DOHH2 (cell line): ENCODE data around the gene SLC16A9.

Experiments
- H3F3A ChIP-seq: fragments of 200-600 bp; sonication (generic), shearing (Covaris generic); 2 replicates; pipeline ENCODE4 v1.6.0; 2016; ENCODE audit warnings: antibody characterized with exemption, mild to moderate bottlenecking; ENCODE audit not compliant: control insufficient read depth, insufficient read depth
- H3K27ac ChIP-seq: fragments of 200-600 bp; sonication (generic); 2 replicates; pipeline ENCODE4 v1.5.1; 2014; ENCODE audit warnings: low read depth, mild to moderate bottlenecking, low read length, moderate library complexity
- H3K27me3 ChIP-seq: fragments of 200-600 bp; sonication (generic); 2 replicates; pipeline ENCODE4 v1.6.1; 2014; ENCODE audit warnings: mild to moderate bottlenecking, low read length, mixed read lengths; ENCODE audit not compliant: control insufficient read depth
- H3K36me3 ChIP-seq: fragments of 200-600 bp; sonication (generic); 2 replicates; pipeline ENCODE4 v1.6.1; 2014; ENCODE audit warnings: mild to moderate bottlenecking, low read length, moderate library complexity, mixed read lengths; ENCODE audit not compliant: control insufficient read depth
- H3K4me1 ChIP-seq: fragments of 200-600 bp; sonication (generic); 2 replicates; pipeline ENCODE4 v1.6.1; 2014; ENCODE audit warnings: mild to moderate bottlenecking, low read length, mixed read lengths; ENCODE audit not compliant: control insufficient read depth
- H3K4me2 ChIP-seq: fragments of 200-600 bp; sonication (generic); 2 replicates; pipeline ENCODE4 v1.6.0; 2014; ENCODE audit warnings: mild to moderate bottlenecking, low read length, moderate library complexity
- H3K4me3 ChIP-seq: fragments of 200-600 bp; sonication (generic); 2 replicates; pipeline ENCODE4 v1.5.1; 2014; ENCODE audit warnings: mild to moderate bottlenecking, low read length, mixed read lengths
- H3K79me2 ChIP-seq: fragments of 200-600 bp; sonication (generic); 2 replicates; pipeline ENCODE4 v1.6.1; 2014; ENCODE audit warnings: mild to moderate bottlenecking, low read length, mixed read lengths; ENCODE audit not compliant: control insufficient read depth
- H3K9me2 ChIP-seq: fragments of 200-600 bp; sonication (generic); replicated peaks from 2 replicates; pipeline ENCODE4 v1.6.1; 2014; ENCODE audit warnings: mild to moderate bottlenecking, low read length, mixed read lengths; ENCODE audit not compliant: control insufficient read depth
- H3K9me3 ChIP-seq: fragments of 200-600 bp; sonication (generic); 2 replicates; pipeline ENCODE4 v1.6.1; 2014; ENCODE audit warnings: antibody characterized with exemption, low read length, mixed read lengths; ENCODE audit not compliant: control insufficient read depth, insufficient read depth
- H4K20me1 ChIP-seq: fragments of 200-600 bp; sonication (generic); 2 replicates; pipeline ENCODE4 v1.6.0; 2014; ENCODE audit warnings: low read depth, mild to moderate bottlenecking, antibody characterized with exemption, low read length, moderate library complexity; ENCODE audit not compliant: control insufficient read depth, insufficient read depth
- EZH2phosphoT487 ChIP-seq: fragments of 200-600 bp; sonication (generic); IDR thresholded peaks from 2 replicates; pipeline ENCODE4 v1.6.1; 2017; ENCODE audit warnings: borderline replicate concordance, mild to moderate bottlenecking, antibody characterized with exemption, low read length, moderate library complexity, mixed read lengths
- TF ChIP-seq, protein P1 (sequence below): fragments of 200-600 bp; sonication (generic); IDR thresholded peaks from one replicate; pipeline ENCODE4 v1.5.1; 2014; ENCODE audit warnings: antibody characterized with exemption, mild to moderate bottlenecking, low read depth, low read length; ENCODE audit not compliant: poor library complexity, severe bottlenecking

SLC16A9 gene

DNA sequence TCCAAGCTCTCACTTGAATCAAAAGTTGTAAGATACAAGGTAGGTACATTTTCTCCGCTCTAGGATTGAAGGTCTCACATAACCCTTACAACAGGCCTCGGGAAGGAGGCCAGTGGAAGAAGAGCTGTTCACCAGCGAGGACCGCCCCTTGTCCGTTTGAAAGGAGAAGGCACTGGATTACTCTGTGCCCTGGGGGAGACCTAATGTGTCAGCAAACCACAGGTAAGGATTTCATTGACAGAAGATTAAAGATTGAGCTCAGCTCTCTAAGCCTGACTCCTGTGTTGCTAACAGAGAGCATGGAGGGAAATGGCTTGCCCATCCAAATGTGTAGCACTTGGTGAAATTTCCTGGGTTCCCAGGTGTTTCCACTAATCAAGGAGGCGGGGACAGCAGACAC lies 81.2 kb downstream of the SLC16A9 start:
- H3K9me3 ChIP-seq: no peaks in the 10 kb centered on the region
- H3K27ac ChIP-seq: no peak overlapping the region
- H4K20me1 ChIP-seq: no peaks in the 10 kb centered on the region
- no peaks in the 10 kb centered on the region; the same call in 1 of the 2 replicates for H3K27me3 ChIP-seq
- no peak overlapping the region for H3K4me2 ChIP-seq
- no peaks in the 10 kb centered on the region for H3K79me2 ChIP-seq
- H3K4me1 ChIP-seq: no peaks in the 10 kb centered on the region
- TF ChIP-seq, protein P1, sequence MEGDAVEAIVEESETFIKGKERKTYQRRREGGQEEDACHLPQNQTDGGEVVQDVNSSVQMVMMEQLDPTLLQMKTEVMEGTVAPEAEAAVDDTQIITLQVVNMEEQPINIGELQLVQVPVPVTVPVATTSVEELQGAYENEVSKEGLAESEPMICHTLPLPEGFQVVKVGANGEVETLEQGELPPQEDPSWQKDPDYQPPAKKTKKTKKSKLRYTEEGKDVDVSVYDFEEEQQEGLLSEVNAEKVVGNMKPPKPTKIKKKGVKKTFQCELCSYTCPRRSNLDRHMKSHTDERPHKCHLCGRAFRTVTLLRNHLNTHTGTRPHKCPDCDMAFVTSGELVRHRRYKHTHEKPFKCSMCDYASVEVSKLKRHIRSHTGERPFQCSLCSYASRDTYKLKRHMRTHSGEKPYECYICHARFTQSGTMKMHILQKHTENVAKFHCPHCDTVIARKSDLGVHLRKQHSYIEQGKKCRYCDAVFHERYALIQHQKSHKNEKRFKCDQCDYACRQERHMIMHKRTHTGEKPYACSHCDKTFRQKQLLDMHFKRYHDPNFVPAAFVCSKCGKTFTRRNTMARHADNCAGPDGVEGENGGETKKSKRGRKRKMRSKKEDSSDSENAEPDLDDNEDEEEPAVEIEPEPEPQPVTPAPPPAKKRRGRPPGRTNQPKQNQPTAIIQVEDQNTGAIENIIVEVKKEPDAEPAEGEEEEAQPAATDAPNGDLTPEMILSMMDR: no peak
- no peak for TF ChIP-seq EZH2phosphoT487
- no peaks in the 10 kb centered on the region for H3K9me2 ChIP-seq
- no peaks in the 10 kb centered on the region for H3F3A ChIP-seq
- H3K4me3 ChIP-seq: no peak overlapping the region
- H3K36me3 ChIP-seq: no peaks in the 10 kb centered on the region

DNA sequence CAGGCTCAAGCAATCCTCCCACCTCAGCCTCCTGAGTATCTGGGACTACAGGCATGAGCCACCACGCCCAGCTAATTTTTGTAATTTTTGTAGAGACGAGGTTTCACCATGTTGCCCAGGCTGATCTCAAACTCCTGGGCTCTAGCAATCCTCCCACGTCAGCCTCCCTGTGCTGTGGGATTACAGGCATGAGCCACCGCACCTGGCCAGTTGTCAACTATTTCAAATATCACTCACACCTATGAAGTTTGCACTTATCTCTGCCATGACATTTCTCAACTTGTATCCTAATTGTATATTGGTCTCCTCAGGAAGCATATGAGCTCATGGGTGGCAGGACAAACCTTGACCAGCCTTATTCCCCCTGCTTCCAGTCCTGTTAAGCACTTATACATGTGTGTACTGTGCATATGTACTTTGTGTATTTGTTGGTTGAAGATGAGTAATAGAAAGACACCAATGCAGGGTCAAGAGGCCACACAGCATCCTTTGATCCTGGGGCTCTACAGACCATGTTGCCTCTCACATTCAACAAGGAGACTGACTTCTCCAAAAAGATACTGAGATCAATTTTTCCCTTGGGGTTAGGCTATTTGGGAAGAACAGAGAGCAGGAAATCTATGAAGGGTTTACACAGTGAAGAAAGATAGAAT lies 82.2 kb downstream of the SLC16A9 start:
- H4K20me1 ChIP-seq: no peaks in the 10 kb centered on the region
- TF ChIP-seq, protein P1: no peak
- TF ChIP-seq EZH2phosphoT487: no peak
- no peaks in the 10 kb centered on the region for H3K79me2 ChIP-seq

DNA sequence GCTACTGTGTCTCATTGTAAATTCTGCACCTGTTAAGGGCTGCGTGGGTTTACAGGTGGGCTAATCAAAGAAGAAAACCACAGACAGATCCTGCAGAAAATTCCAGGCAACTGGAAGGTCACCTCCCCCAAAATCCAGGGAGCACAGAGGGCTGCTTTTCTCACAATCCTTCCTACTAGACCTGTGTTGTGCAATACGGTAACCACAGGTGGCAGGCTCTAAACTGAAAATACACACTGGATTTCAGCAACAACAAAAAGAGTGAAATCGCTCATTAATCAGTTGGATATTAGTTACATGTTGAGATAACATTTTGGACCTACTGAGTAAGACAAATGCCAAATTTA lies 83.2 kb downstream of the SLC16A9 start:
- Histone ChIP-seq H3K27ac (no peak overlapping the region), H3K4me1 (no peaks in the 10 kb centered on the region), H3K9me2 (no peaks in the 10 kb centered on the region), H3K79me2 (no peaks in the 10 kb centered on the region), H3F3A (no peaks in the 10 kb centered on the region), H3K27me3 (no peaks in the 10 kb centered on the region; the same call in 1 of the 2 replicates), H4K20me1 (no peaks in the 10 kb centered on the region), H3K4me2 (no peak overlapping the region), H3K9me3 (no peaks in the 10 kb centered on the region), H3K36me3 (no peaks in the 10 kb centered on the region), H3K4me3 (no peak overlapping the region)
- TF ChIP-seq, protein P1: no peak

More for the DNA sequence above, 82.2 kb downstream of the SLC16A9 start:
- H3K27me3 ChIP-seq: no peaks in the 10 kb centered on the region; the same call in 1 of the 2 replicates
- H3K27ac ChIP-seq: no peak overlapping the region
- H3F3A ChIP-seq: no peaks in the 10 kb centered on the region
- H3K4me1 ChIP-seq: no peaks in the 10 kb centered on the region
- H3K36me3 ChIP-seq: no peaks in the 10 kb centered on the region
- no peaks in the 10 kb centered on the region for H3K9me3 ChIP-seq
- H3K9me2 ChIP-seq: no peaks in the 10 kb centered on the region
- H3K4me3 ChIP-seq: no peak overlapping the region
- H3K4me2 ChIP-seq: no peak overlapping the region
